HUES6 (cell line): Measurements from ENCODE around the gene ANK2.
"Not testable (repeated sequence)": the region's sequence is repeated elsewhere in the genome, so short reads cannot be mapped to it uniquely, and the experiment has no call there.

Experiments
- H3K27ac ChIP-seq: 2 replicates; pipeline ENCODE4 v1.7.0; 2013; ENCODE audit warnings: low read depth, mild to moderate bottlenecking, low read length, inconsistent platforms
- H3K27me3 ChIP-seq: 2 replicates; pipeline ENCODE4 v1.6.1; 2013; ENCODE audit warnings: low read length; ENCODE audit not compliant: control insufficient read depth, insufficient read depth
- H3K36me3 ChIP-seq: 2 replicates; pipeline ENCODE4 v1.6.1; 2013; ENCODE audit warnings: low read length; ENCODE audit not compliant: control insufficient read depth, insufficient read depth
- H3K4me1 ChIP-seq: 2 replicates; pipeline ENCODE4 v1.6.1; 2013; ENCODE audit warnings: low read length; ENCODE audit not compliant: control insufficient read depth, insufficient read depth
- H3K4me3 ChIP-seq: 2 replicates; pipeline ENCODE4 v1.5.1; 2013; ENCODE audit warnings: low read depth, low read length
- H3K9ac ChIP-seq: one replicate; pipeline ENCODE4 v1.6.1; 2013; ENCODE audit warnings: mild to moderate bottlenecking, low read length
- H3K9me3 ChIP-seq: 2 replicates; pipeline ENCODE4 v1.6.1; 2013; ENCODE audit warnings: low read depth, low read length; ENCODE audit not compliant: control insufficient read depth, insufficient read depth

ANK2 gene

DNA sequence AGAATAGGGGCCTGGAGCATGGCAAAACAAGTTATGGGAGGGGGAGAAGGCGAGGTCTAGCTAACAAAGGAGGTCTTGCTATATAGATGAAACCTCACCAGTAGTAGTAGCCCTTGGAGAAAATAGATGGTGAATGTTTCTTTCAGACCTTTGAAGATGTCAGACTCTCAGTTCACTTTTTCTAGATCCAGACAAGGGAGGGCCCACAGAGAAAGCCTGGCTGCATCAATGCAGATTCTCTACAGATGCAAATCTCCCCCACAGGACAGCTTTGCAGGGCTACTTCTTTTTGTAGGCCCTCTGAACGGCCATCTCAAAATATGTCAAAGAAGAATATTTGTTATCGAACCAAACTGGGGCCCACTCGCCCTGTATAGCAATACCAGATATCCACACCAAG is 159.7 kb downstream of the ANK2 start:
- Histone ChIP-seq H3K27me3 (no peaks in the 10 kb centered on the region), H3K36me3 (peaks cover 2% of the 10 kb centered on the region; the same call in 1 of the 2 replicates), H3K4me3 (no peak overlapping the region), H3K4me1 (peaks cover 15% of the 10 kb centered on the region), H3K9ac (no peak overlapping the region), H3K9me3 (no peaks in the 10 kb centered on the region), H3K27ac (peak overlapping the region; percentile 72; the same call in 1 of the 2 replicates)

- H3K9me3 ChIP-seq: no peaks in the 10 kb centered on the region
- no peak overlapping the region for H3K9ac ChIP-seq
- no peak overlapping the region for H3K4me3 ChIP-seq
- peak overlapping the region; percentile 72 for H3K27ac ChIP-seq
- H3K4me1 ChIP-seq: peaks cover 15% of the 10 kb centered on the region
- H3K36me3 ChIP-seq: peaks cover 2% of the 10 kb centered on the region; the same call in 1 of the 2 replicates
- H3K27me3 ChIP-seq: no peaks in the 10 kb centered on the region
These were observed 160.3 kb downstream of the ANK2 start for GRCh38 chr4:113209652-113210320.

DNA sequence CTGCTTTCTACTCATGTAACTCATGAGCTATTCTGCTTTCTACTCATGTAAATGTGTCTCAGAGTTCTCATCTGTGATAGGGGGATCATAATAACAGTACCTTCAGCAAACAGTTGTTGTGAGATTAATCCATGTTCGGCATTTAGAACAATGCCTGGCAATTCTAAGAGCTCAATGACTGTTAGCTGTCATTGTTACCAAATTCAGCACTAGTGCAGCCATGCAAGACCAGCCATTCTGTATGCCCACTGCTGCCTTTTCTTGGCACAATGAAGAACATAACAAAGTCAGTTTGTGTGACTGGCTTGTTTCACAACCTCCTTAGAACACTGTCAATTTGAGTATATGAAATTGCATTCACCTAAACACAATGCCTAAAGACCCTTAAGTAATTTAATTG is 163.2 kb downstream of the ANK2 start:
- Histone ChIP-seq H3K4me3 (no peak overlapping the region), H3K27ac (no peak overlapping the region), H3K27me3 (no peaks in the 10 kb centered on the region), H3K9me3 (no peaks in the 10 kb centered on the region), H3K36me3 (no peaks in the 10 kb centered on the region), H3K9ac (no peak overlapping the region), H3K4me1 (peaks cover 15% of the 10 kb centered on the region)

- Histone ChIP-seq H3K27ac (no peak overlapping the region), H3K27me3 (no peaks in the 10 kb centered on the region), H3K36me3 (no peaks in the 10 kb centered on the region), H3K4me3 (no peak overlapping the region), H3K9me3 (no peaks in the 10 kb centered on the region), H3K4me1 (no peaks in the 10 kb centered on the region), H3K9ac (no peak overlapping the region)
These were observed 172.5 kb downstream of the ANK2 start for GRCh38 chr4:113221990-113222389.

- no peaks in the 10 kb centered on the region for H3K4me1 ChIP-seq
- no peak overlapping the region for H3K4me3 ChIP-seq
- no peaks in the 10 kb centered on the region for H3K9me3 ChIP-seq
- no peak overlapping the region for H3K27ac ChIP-seq
- no peaks in the 10 kb centered on the region for H3K27me3 ChIP-seq
- no peaks in the 10 kb centered on the region for H3K36me3 ChIP-seq
- no peak overlapping the region for H3K9ac ChIP-seq
These were observed 173.0 kb downstream of the ANK2 start for GRCh38 chr4:113222471-113222870.

GRCh38 chr4:113223001-113223400 is 173.5 kb downstream of the ANK2 start:
- H3K4me1 ChIP-seq: no peaks in the 10 kb centered on the region
- H3K27me3 ChIP-seq: no peaks in the 10 kb centered on the region
- no peaks in the 10 kb centered on the region for H3K36me3 ChIP-seq
- H3K9ac ChIP-seq: no peak overlapping the region
- H3K27ac ChIP-seq: no peak overlapping the region
- H3K4me3 ChIP-seq: no peak overlapping the region
- H3K9me3 ChIP-seq: no peaks in the 10 kb centered on the region

GRCh38 chr4:113232194-113232593 is 182.7 kb downstream of the ANK2 start:
- peaks cover 3% of the 10 kb centered on the region; the same call in 1 of the 2 replicates for H3K36me3 ChIP-seq
- no peaks in the 10 kb centered on the region for H3K4me1 ChIP-seq
- no peak overlapping the region for H3K9ac ChIP-seq
- H3K27me3 ChIP-seq: no peaks in the 10 kb centered on the region
- H3K9me3 ChIP-seq: no peaks in the 10 kb centered on the region
- H3K27ac ChIP-seq: no peak overlapping the region
- H3K4me3 ChIP-seq: no peak overlapping the region

DNA sequence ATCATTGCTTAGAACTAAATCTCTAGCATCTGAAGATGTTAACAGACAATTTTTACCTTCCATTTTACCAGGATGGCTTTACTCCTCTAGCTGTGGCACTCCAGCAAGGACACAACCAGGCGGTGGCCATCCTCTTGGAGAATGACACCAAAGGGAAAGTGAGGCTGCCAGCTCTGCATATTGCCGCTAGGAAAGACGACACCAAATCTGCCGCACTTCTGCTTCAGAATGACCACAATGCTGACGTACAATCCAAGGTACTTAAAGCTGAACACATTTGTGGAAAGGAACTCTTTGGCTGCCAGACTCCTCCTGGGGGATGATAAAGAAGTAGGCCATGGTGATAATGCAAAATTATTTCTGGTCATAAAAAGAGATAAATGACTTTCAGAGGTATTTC is 187.5 kb downstream of the ANK2 start:
- Histone ChIP-seq H3K27me3 (no peaks in the 10 kb centered on the region), H3K9me3 (no peaks in the 10 kb centered on the region), H3K4me1 (no peaks in the 10 kb centered on the region), H3K9ac (no peak overlapping the region), H3K36me3 (peaks cover 3% of the 10 kb centered on the region; the same call in 1 of the 2 replicates), H3K27ac (no peak overlapping the region), H3K4me3 (no peak overlapping the region)

DNA sequence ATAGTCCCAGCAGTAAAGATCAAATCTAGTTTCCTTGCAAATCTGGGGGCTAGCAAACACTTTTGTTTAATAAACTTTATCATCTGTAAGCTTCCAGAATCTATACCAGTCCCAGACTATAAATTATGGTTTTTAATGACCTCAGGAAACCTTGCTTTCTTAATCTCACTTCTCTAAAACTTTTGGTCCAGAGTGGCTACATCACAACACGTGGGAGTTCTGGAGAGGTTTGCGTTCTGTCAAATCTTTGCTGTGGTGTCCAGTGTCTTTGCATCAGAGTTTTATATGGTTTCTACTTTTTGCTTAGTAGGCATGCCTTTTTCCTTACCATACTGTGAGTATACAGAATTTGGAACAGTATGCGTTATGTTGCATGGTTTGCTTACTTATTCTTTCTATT is 193.9 kb downstream of the ANK2 start:
- Histone ChIP-seq H3K27ac (no peak overlapping the region), H3K4me1 (0 out of 2 replicates have a peak, but pooled peaks cover 2% of the 10 kb centered on the region), H3K27me3 (no peaks in the 10 kb centered on the region), H3K9me3 (no peaks in the 10 kb centered on the region), H3K36me3 (peaks cover 2% of the 10 kb centered on the region; the same call in 1 of the 2 replicates), H3K9ac (no peak overlapping the region), H3K4me3 (no peak overlapping the region)

DNA sequence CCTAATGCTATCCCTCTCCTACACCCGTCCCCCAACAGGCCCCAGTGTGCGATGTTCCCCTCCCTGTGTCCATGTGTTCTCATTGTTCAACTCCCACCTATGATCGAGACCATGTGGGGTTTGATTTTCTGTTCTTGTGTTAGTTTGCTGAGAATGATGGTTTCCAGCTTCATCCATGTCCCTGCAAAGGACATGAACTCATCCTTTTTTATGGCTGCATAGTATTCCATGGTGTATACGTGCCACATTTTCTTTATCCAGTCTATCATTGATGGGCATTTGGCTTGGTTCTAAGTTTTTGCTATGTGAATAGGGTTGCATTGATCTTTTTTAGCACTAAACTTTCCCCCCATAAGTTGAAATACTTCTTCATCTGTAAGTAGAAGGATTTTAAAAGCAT is 195.3 kb downstream of the ANK2 start:
- H3K27me3 ChIP-seq, H3K27ac ChIP-seq, H3K4me3 ChIP-seq: not testable (repeated sequence)

DNA sequence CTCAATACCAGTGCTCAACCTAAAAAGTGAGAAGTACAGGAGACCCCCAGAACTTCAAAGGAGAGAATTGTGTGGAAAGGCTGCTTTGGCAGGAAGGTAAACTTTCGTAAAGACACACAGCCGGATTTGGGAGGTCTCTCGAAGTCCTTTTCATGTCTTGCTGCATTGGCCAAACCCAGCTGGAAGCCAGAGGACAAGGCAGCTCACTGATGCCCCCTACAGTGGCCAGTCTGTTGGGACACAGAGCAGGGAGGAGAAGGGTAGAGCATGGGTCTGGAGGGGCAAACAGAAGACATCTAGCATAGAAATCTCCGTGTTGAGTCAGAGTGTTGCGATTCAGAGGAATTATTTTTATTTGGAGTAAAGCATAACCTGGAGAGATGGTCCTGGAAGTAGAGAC is 198.9 kb downstream of the ANK2 start:
- Histone ChIP-seq H3K27me3 (no peaks in the 10 kb centered on the region), H3K36me3 (peaks cover 7% of the 10 kb centered on the region; the same call in 1 of the 2 replicates), H3K9ac (no peak overlapping the region), H3K4me3 (no peak overlapping the region), H3K27ac (no peak overlapping the region), H3K9me3 (no peaks in the 10 kb centered on the region), H3K4me1 (0 out of 2 replicates have a peak, but pooled peaks cover 2% of the 10 kb centered on the region)

More for the DNA sequence above, 195.3 kb downstream of the ANK2 start:
- H3K36me3 ChIP-seq, H3K9ac ChIP-seq, H3K4me1 ChIP-seq, H3K9me3 ChIP-seq: not testable (repeated sequence)
